Muscle of leg (tissue), 11 donors: ENCODE measurements around the gene ARHGAP24. TPM values are rescaled to one million over a fixed set of nuclear protein-coding genes. Genes with fewer than 3 reads are reported as not detected.

Source experiments
- DNase-seq: peaks from one replicate; pipeline ENCODE4 v3.0.0; 2013
- H3K27ac ChIP-seq: one replicate; pipeline ENCODE4 v1.5.1; 2013; ENCODE audit warnings: mild to moderate bottlenecking, low read length, control low read depth
- H3K27me3 ChIP-seq: one replicate; pipeline ENCODE4 v1.6.1; 2013; ENCODE audit warnings: low read length; ENCODE audit not compliant: control insufficient read depth, insufficient read depth
- H3K36me3 ChIP-seq: one replicate; pipeline ENCODE4 v1.6.1; 2013; ENCODE audit warnings: low read length; ENCODE audit not compliant: control insufficient read depth, insufficient read depth
- H3K4me1 ChIP-seq: one replicate; pipeline ENCODE4 v1.6.1; 2013; ENCODE audit warnings: low read length; ENCODE audit not compliant: control insufficient read depth, insufficient read depth
- H3K4me3 ChIP-seq: one replicate; pipeline ENCODE4 v1.5.1; 2013; ENCODE audit warnings: low read length, control low read depth
- H3K9me3 ChIP-seq: replicated peaks from 2 replicates; pipeline ENCODE4 v1.6.1; 2013; ENCODE audit warnings: low read depth, low read length; ENCODE audit not compliant: control insufficient read depth
- WGBS: methylation state at CpG from one replicate; pipeline ENCODE4 v1.1.5; 2013; ENCODE audit warnings: missing lambda C conversion rate; ENCODE audit not compliant: insufficient coverage; 5-methylcytosine and 5-hydroxymethylcytosine counted together
- polyA plus RNA-seq, 8 donors: library from polyadenylated mRNA; unstranded; fragments of 120-200 nt; gene quantifications; one replicate each; pipeline versions ENCODE4 v1.2.1 to v1.2.3, GENCODE V29; 2013; ENCODE audit warnings: inconsistent platforms in 1 of 8, low replicate concordance in 1 of 8; ENCODE audit not compliant: insufficient read length in 8 of 8, insufficient read depth in 1 of 8
- total RNA-seq: library from RNA; stranded (reverse); fragments of 120-200 nt; gene quantifications from one replicate; pipeline ENCODE4 v1.2.4, GENCODE V29; 2013

ARHGAP24 gene
- total and polyA plus RNA-seq, 9 donors = 39.8 to 66.1 (median 48.9) TPM

DNA sequence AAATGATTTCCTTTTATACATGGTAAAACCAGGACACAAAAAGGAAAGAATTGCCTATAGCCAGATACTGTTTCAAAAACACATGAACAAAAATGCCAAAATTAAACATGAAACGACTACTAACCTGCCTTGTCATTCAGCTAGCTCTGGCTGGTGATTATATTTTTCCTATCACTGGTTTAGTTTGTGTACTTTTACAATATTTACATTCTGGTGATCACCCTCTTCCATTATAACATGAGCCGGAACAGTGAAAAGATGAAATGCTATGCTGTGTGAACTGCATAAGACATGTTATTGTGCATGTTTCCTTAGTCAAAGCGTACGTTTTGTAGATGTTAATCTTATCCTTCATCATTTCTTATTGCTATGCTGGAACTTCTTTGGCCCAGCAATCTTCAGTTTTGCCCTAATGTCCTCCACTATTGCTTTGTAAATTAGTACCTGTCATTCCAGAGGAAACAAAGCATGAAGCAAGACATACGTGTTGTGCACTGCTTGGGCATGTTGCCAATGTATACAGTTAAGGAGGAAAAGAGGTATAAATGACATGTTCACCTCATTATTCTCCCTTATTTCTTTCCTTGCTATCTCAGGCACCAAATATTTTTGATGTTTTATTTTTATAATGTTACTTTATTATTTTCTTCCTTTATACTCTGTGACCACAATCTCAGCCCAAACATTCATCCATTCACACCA is 386.3 kb downstream of the ARHGAP24 start:
- Histone ChIP-seq H3K27ac (no peak overlapping the region), H3K36me3 (no peaks in the 10 kb centered on the region), H3K4me1 (peaks cover 8% of the 10 kb centered on the region), H3K9me3 (no peaks in the 10 kb centered on the region), H3K27me3 (no peaks in the 10 kb centered on the region), H3K4me3 (no peak overlapping the region)
- no peak for DNase-seq
- WGBS = no CpG with 5 or more reads among the region's 5 CpGs

DNA sequence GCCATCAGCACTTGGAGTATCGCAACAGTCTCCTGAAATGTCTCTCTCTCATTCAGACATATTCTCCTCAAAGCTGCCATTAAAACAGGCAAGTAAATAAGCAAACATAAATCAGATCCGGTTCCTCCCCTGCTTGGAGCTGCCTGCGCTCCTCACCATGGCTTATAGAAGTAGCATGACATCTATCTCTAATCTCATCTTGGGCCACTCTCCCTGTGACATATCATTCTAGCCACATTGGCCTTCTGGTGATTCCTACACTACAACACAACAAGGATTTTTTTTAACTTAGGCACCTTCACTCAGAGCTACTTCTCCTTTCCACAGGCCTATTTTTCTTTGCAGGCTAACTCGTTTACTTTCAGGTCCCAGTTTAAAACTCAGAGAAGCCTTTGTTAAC is 387.9 kb downstream of the ARHGAP24 start:
- Histone ChIP-seq H3K4me1 (peaks cover 12% of the 10 kb centered on the region), H3K4me3 (no peak overlapping the region), H3K27me3 (no peaks in the 10 kb centered on the region), H3K36me3 (no peaks in the 10 kb centered on the region), H3K9me3 (no peaks in the 10 kb centered on the region), H3K27ac (no peak overlapping the region)
- 93% methylated on average over 4 of the region's 4 CpGs for WGBS
- no peak for DNase-seq

DNA sequence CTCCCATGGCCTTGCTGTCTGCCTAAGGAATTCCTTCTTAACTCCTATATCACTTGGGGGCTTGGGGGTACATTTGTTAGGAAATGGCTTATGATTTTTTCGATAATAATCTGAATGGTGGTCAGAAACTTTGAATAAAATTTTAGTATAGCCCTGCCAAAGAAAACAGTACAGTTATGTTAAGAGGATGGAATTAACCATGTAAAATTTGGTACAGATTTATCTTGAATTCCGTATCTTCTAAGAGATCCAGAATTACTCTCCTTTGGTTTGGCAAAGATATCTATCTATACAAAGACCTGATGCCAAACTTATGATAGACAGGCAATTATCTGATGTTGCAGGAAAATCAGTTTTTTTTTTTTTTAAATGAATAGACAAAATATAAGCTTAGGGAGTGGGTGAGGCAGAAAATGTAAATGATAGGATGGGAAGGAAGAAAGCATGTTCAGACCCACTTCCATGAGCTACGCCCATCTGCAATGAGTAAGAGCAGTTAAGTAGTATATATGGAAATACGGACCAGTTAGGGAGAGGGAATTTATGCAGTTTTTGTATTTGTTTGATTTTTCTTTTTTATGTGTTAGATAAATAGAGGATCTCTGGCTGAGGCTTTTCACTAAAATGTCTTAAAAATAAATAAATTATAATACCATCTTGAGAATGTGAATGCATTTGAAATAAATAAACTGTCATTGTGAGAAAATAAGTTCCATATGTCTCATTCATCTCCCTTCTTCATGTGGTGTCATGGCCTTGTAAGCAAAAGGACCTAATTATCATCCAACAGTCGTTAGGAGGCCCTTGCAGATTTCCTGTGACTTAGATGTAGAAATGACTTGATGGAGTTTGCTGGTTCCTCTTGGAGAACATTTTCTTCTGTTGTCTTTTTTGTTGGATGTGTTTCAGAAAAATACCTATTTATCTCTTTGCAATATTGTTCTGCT is 389.6 kb downstream of the ARHGAP24 start:
- Histone ChIP-seq H3K4me1 (peaks cover 12% of the 10 kb centered on the region), H3K9me3 (no peaks in the 10 kb centered on the region), H3K36me3 (no peaks in the 10 kb centered on the region), H3K4me3 (no peak overlapping the region), H3K27me3 (no peaks in the 10 kb centered on the region), H3K27ac (no peak overlapping the region)
- WGBS = no CpG with 5 or more reads among the region's 5 CpGs
- DNase-seq = no peak

DNA sequence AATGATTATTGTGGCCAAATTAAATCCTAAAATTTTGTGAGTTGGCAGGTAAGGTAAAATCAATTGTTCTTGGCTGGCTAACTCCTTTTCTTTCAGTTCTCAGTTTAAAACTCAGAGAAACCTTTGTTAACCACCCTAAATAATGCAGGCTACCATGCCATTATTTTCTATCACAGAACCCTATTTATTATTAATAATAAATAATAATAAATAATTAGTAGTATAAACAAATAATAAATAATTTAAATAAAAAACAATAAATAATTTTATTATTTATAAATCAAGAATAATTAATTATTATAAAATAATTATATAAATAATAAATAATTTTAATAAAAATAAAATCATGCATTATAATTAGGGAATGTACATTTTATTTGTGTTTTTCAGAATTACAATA is 390.3 kb downstream of the ARHGAP24 start:
- DNase-seq = no peak

DNA sequence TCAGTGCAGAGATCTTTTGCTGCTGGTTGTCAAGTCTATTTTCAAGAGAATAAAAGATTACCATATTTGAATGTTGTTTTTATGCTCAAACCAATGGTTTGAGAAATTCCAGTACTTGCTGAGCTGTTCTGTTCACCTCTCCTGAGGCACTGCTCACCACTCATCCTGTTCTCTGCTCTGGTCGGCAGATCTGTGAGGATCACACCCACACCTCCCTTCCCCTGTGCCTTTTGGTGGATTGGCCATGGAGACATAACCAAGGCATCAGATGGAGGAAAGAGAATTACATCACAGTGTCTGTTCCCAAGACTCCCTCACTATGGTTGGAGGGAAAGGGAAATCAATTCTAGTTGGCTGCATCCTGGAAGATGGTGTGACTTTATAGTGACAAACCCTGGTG is 391.6 kb downstream of the ARHGAP24 start:
- H3K9me3 ChIP-seq = no peaks in the 10 kb centered on the region
- no peak overlapping the region for H3K4me3 ChIP-seq
- H3K4me1 ChIP-seq = peaks cover 3% of the 10 kb centered on the region
- no peaks in the 10 kb centered on the region for H3K27me3 ChIP-seq
- DNase-seq = no peak
- peak overlapping the region; percentile 21 for H3K27ac ChIP-seq
- H3K36me3 ChIP-seq = no peaks in the 10 kb centered on the region
- WGBS = no CpG with 5 or more reads among the region's 1 CpG

More for the DNA sequence above, 390.3 kb downstream of the ARHGAP24 start:
- H3K4me1 ChIP-seq = peaks cover 4% of the 10 kb centered on the region
- no peak overlapping the region for H3K4me3 ChIP-seq
- H3K27me3 ChIP-seq = no peaks in the 10 kb centered on the region
- H3K36me3 ChIP-seq = no peaks in the 10 kb centered on the region
- no peak overlapping the region for H3K27ac ChIP-seq
- H3K9me3 ChIP-seq = no peaks in the 10 kb centered on the region

DNA sequence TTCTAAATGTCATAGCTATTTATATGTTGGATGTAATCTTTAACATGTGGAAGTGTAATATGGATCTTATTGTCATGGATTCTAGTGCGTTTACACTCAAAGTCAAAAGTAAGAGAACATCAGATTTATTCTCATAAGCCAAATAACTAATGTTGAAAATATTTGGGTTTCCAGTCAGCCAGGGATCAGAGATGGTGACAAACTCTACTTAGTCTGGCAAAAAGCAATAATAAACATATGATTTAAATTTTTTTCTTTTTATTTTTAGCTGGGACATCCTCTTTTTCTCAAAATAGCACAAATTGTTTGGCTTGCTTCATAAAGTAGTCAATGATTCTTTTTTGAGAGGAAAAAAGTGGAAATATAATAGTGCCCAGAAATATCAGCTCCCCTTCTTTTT is 392.3 kb downstream of the ARHGAP24 start:
- DNase-seq = peak; percentile 65
- no CpG with 5 or more reads among the region's 1 CpG for WGBS
- no peak overlapping the region for H3K27ac ChIP-seq

DNA sequence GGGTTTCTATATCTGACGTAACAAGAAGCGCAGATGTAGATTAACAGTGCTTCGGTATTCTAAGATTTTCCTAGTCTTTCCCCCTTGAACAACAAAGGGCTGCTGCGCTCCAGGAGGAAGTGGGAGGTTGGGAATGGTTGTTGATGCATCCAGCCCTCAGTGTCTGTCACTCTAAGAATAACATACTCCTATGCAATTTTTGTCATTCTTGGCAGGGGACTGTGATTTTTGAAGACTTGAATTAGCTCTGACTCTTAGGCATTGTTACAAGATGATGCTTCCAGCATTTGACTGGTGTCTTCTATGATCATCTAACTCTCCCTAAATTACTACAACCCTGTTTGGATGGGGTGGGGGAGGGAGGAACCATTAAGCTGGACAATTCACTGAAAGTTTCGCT is 394.2 kb downstream of the ARHGAP24 start:
- no peak overlapping the region for H3K27ac ChIP-seq
- no peak overlapping the region for H3K4me3 ChIP-seq
- no peaks in the 10 kb centered on the region for H3K36me3 ChIP-seq
- H3K4me1 ChIP-seq = peaks cover 3% of the 10 kb centered on the region
- H3K27me3 ChIP-seq = no peaks in the 10 kb centered on the region
- no CpG with 5 or more reads among the region's 5 CpGs for WGBS
- no peaks in the 10 kb centered on the region for H3K9me3 ChIP-seq
- DNase-seq = peak; percentile 31

More for the DNA sequence above, 392.3 kb downstream of the ARHGAP24 start:
- Histone ChIP-seq H3K36me3 (no peaks in the 10 kb centered on the region), H3K9me3 (no peaks in the 10 kb centered on the region), H3K4me3 (no peak overlapping the region), H3K4me1 (peaks cover 3% of the 10 kb centered on the region), H3K27me3 (no peaks in the 10 kb centered on the region)

DNA sequence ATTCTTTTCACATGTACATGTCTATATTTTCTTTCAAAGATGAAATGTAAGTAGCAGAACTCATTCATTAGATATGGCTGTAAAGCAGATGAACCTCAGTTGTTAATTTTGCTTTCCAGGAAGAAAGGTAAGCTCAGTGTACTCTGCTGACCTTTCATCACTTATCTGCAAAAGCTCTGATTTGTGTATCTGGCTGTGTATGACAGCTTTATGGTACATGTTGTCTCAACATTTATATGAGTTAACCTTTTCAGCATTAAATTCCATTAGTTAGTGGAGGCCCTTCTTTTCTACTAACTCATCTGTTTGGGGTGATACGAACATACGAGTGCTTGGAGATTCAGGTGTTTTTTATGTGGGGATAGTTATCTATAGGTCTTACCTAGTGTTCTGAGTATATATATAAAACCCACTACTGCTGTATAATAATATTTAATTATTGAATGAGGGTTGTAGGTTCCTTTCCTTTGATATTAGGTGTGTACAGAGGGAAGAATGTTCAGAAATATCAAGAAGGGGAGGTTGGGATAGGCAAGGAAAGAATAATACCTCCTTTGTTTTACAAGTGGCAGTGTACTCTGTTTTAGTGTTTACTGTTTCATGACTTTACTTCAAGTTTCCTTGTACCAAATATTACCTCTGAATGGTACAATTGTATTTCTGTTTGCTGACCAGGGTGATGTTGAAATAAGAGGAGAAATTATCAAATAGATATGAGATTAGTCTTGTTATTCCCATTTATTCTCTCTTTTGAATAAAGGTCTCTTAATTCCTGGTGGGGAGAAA is 395.5 kb downstream of the ARHGAP24 start:
- Histone ChIP-seq H3K27ac (no peak overlapping the region), H3K36me3 (no peaks in the 10 kb centered on the region), H3K4me1 (peaks cover 3% of the 10 kb centered on the region), H3K4me3 (no peak overlapping the region), H3K9me3 (no peaks in the 10 kb centered on the region), H3K27me3 (no peaks in the 10 kb centered on the region)
- no peak for DNase-seq
- WGBS = no CpG with 5 or more reads among the region's 2 CpGs

DNA sequence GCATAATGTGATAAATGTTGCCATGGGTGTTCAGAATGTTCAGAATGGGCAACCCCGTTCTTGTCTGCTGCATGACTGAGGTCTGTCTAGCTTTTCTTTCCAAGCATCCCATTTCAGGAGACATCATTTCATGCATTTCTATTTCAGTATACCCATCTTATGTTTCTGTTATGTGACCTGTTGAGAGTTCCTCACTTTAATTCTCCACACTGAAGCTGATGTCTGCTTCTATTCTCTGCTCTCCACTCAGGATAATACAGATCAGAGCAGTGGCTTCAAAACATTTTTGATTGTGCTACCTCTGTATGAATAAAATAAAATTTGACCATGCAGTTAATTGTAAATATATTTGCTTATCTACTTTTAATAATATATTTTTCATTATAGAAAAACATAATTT is 398.6 kb downstream of the ARHGAP24 start:
- H3K4me3 ChIP-seq = no peak overlapping the region
- H3K4me1 ChIP-seq = no peaks in the 10 kb centered on the region
- DNase-seq = peak; percentile 30
- H3K9me3 ChIP-seq = no peaks in the 10 kb centered on the region
- H3K27ac ChIP-seq = no peak overlapping the region
- H3K36me3 ChIP-seq = no peaks in the 10 kb centered on the region
- no peaks in the 10 kb centered on the region for H3K27me3 ChIP-seq
- no CpG with 5 or more reads among the region's 1 CpG for WGBS

DNA sequence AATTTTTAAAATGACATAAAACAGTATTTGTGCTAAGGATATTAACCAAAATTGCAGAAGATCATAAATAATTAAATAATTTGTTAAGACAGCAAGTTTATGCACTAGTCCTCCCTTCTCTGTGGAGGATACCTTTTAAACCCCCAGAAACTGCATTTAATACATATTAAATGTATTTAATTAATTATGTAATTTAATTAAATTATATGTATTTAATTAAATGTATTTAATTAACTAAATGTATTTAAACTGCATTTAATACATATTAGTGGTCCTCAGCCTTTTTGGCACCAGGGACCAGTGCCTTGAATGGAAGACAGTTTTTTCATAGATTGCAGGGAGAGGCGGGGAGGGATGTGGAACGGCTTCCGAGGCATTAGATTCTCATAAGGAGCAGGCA is 404.6 kb downstream of the ARHGAP24 start:
- Histone ChIP-seq H3K9me3 (no peaks in the 10 kb centered on the region), H3K4me1 (no peaks in the 10 kb centered on the region), H3K27me3 (no peaks in the 10 kb centered on the region), H3K4me3 (no peak overlapping the region), H3K27ac (no peak overlapping the region), H3K36me3 (peaks cover 3% of the 10 kb centered on the region)
- no peak for DNase-seq
- WGBS = no CpG with 5 or more reads among the region's 3 CpGs
